ENCODE data around the gene SLCO3A1.

The SLCO3A1 gene

DNA sequence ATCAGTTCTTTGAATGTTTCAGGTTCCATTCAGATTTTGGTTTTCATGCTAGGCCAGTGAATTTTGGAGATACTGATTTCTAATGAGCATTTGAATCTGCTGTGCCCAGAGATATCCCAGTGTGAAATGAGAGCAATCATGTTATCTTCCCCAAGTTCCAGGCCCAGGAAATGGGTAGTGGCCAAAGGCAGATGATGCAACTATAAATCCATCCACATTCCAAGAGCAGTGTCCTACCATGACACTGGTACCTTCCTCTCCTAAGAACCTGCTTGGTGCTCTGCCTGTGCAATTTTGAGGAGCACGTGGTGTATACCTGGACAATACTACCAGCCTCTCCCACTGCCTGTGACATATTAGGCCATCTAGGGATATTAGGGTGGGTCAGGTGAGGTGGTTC, 186.8 kb downstream of the SLCO3A1 start:
- H3K4me1 ChIP-seq (ENCODE audit: control insufficient read depth in 1 of 2, insufficient read depth in 2 of 2, low read length in 2 of 2) = no peaks in the 10 kb centered on the region
- no peaks in the 10 kb centered on the region for H3K27me3 ChIP-seq (ENCODE audit: control insufficient read depth in 1 of 2, insufficient read depth in 2 of 2, low read length in 2 of 2)
- H3K9ac ChIP-seq (ENCODE audit: low read depth in 1 of 2, low read length in 2 of 2) = no peak overlapping the region
- no peaks in the 10 kb centered on the region for H3K36me3 ChIP-seq (ENCODE audit: control insufficient read depth in 1 of 2, insufficient read depth in 2 of 2, low read length in 2 of 2)
- H3K27ac ChIP-seq (ENCODE audit: low read depth, low read length) = no peak overlapping the region
- no peak overlapping the region for H3K4me3 ChIP-seq (ENCODE audit: low read depth in 1 of 2, low read length in 2 of 2)
- H3K9me3 ChIP-seq (ENCODE audit: control insufficient read depth in 1 of 2, low read length in 2 of 2) = no peaks in the 10 kb centered on the region

- no peaks in the 10 kb centered on the region for H3K9me3 ChIP-seq (ENCODE audit: control insufficient read depth in 1 of 2, low read length in 2 of 2)
- no peak overlapping the region for H3K9ac ChIP-seq (ENCODE audit: low read depth in 1 of 2, low read length in 2 of 2)
- H3K27ac ChIP-seq (ENCODE audit: low read depth, low read length) = no peak overlapping the region
- H3K27me3 ChIP-seq (ENCODE audit: control insufficient read depth in 1 of 2, insufficient read depth in 2 of 2, low read length in 2 of 2) = no peaks in the 10 kb centered on the region
- H3K4me1 ChIP-seq (ENCODE audit: control insufficient read depth in 1 of 2, insufficient read depth in 2 of 2, low read length in 2 of 2) = no peaks in the 10 kb centered on the region
- H3K36me3 ChIP-seq (ENCODE audit: control insufficient read depth in 1 of 2, insufficient read depth in 2 of 2, low read length in 2 of 2) = no peaks in the 10 kb centered on the region
- no peak overlapping the region for H3K4me3 ChIP-seq (ENCODE audit: low read depth in 1 of 2, low read length in 2 of 2)
Observed at GRCh38 chr15:92041371-92041770, 187.9 kb downstream of the SLCO3A1 start.

DNA sequence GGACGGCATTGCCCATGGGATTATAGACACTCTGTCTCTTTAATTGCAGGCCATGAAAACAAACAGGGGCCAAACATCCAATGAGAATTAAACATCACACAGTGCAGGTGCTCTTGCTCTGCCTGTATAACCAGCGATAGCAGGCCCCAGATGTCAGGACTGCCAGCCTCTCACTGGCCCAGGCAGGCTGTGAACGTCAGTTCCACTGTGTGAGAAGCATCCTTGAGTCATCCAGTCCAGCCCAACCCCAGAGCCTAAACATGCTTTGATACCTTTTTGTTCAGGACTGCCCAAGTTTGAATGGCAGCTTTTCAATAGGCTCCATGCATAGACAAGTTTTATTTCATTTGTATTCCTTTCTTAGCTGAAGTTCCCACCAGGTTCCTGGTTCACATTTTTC, 189.8 kb downstream of the SLCO3A1 start:
- Histone ChIP-seq H3K4me3 (ENCODE audit: low read depth in 1 of 2, low read length in 2 of 2) (no peak overlapping the region), H3K4me1 (ENCODE audit: control insufficient read depth in 1 of 2, insufficient read depth in 2 of 2, low read length in 2 of 2) (no peaks in the 10 kb centered on the region), H3K9ac (ENCODE audit: low read depth in 1 of 2, low read length in 2 of 2) (no peak overlapping the region), H3K36me3 (ENCODE audit: control insufficient read depth in 1 of 2, insufficient read depth in 2 of 2, low read length in 2 of 2) (no peaks in the 10 kb centered on the region), H3K27me3 (ENCODE audit: control insufficient read depth in 1 of 2, insufficient read depth in 2 of 2, low read length in 2 of 2) (no peaks in the 10 kb centered on the region), H3K9me3 (ENCODE audit: control insufficient read depth in 1 of 2, low read length in 2 of 2) (no peaks in the 10 kb centered on the region), H3K27ac (ENCODE audit: low read depth, low read length) (no peak overlapping the region)

DNA sequence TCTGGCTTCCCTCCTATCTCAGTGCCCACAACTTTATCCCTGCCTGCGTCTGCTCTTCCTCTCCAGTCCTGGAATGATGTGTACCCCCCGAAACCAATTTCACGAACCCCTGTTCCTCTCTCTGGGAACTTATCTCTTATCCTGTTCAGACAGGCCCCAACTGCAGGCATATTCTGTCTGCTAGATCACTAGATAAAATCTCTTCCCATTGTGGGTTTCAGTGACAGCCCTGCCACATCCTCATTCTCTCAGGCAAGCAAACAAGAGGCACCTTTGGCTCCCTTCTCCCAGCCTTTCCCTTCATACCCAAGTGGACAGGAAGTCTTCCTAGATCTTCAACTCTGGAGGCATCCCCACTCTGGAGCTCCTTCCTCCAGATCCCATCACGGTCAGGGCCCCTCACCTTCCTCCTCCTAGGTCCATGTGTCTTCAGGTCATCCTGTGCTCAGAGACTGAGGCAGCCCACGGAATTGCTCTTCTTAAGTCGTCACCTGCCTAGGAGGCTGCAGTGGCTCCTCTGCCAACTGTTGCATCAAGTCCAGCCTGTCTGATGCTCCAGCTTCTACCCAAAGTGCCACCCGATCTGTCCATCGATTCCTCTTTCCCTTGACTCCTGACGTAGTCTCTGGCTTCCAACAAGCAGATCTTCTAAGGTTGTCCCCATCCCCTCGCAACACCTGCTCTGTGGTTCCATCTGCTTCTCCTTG, 190.8 kb downstream of the SLCO3A1 start:
- Histone ChIP-seq H3K4me1 (ENCODE audit: control insufficient read depth in 1 of 2, insufficient read depth in 2 of 2, low read length in 2 of 2) (no peaks in the 10 kb centered on the region), H3K27me3 (ENCODE audit: control insufficient read depth in 1 of 2, insufficient read depth in 2 of 2, low read length in 2 of 2) (no peaks in the 10 kb centered on the region), H3K4me3 (ENCODE audit: low read depth in 1 of 2, low read length in 2 of 2) (no peak overlapping the region), H3K36me3 (ENCODE audit: control insufficient read depth in 1 of 2, insufficient read depth in 2 of 2, low read length in 2 of 2) (no peaks in the 10 kb centered on the region), H3K27ac (ENCODE audit: low read depth, low read length) (no peak overlapping the region), H3K9me3 (ENCODE audit: control insufficient read depth in 1 of 2, low read length in 2 of 2) (no peaks in the 10 kb centered on the region), H3K9ac (ENCODE audit: low read depth in 1 of 2, low read length in 2 of 2) (no peak overlapping the region)

DNA sequence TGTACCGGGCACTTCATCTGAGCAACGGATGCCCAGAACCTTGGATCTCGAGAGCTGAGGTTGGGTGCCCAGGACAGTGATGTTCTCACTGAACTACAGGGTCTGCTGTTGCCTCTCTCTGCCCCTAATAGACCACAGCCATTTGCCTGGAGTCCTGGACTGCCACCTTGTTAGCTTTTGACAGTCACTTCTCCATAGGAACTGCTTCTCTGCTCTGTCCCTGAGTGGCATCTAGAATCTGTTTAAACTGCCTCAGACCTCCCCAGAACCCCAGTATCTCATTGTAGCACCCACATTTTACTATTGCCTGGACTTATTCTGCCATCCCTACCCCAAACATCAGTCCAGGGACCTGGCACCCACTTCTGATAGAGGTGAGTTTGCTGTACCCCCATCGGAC, 194.4 kb downstream of the SLCO3A1 start:
- Histone ChIP-seq H3K9me3 (ENCODE audit: control insufficient read depth in 1 of 2, low read length in 2 of 2) (no peaks in the 10 kb centered on the region), H3K9ac (ENCODE audit: low read depth in 1 of 2, low read length in 2 of 2) (no peak overlapping the region), H3K27me3 (ENCODE audit: control insufficient read depth in 1 of 2, insufficient read depth in 2 of 2, low read length in 2 of 2) (no peaks in the 10 kb centered on the region), H3K27ac (ENCODE audit: low read depth, low read length) (no peak overlapping the region), H3K36me3 (ENCODE audit: control insufficient read depth in 1 of 2, insufficient read depth in 2 of 2, low read length in 2 of 2) (no peaks in the 10 kb centered on the region), H3K4me1 (ENCODE audit: control insufficient read depth in 1 of 2, insufficient read depth in 2 of 2, low read length in 2 of 2) (no peaks in the 10 kb centered on the region), H3K4me3 (ENCODE audit: low read depth in 1 of 2, low read length in 2 of 2) (no peak overlapping the region)

- H3K4me1 ChIP-seq (ENCODE audit: control insufficient read depth in 1 of 2, insufficient read depth in 2 of 2, low read length in 2 of 2) = no peaks in the 10 kb centered on the region
- H3K36me3 ChIP-seq (ENCODE audit: control insufficient read depth in 1 of 2, insufficient read depth in 2 of 2, low read length in 2 of 2) = no peaks in the 10 kb centered on the region
- H3K4me3 ChIP-seq (ENCODE audit: low read depth in 1 of 2, low read length in 2 of 2) = no peak overlapping the region
- H3K27me3 ChIP-seq (ENCODE audit: control insufficient read depth in 1 of 2, insufficient read depth in 2 of 2, low read length in 2 of 2) = no peaks in the 10 kb centered on the region
- no peak overlapping the region for H3K27ac ChIP-seq (ENCODE audit: low read depth, low read length)
- H3K9ac ChIP-seq (ENCODE audit: low read depth in 1 of 2, low read length in 2 of 2) = no peak overlapping the region
- no peaks in the 10 kb centered on the region for H3K9me3 ChIP-seq (ENCODE audit: control insufficient read depth in 1 of 2, low read length in 2 of 2)
Observed at GRCh38 chr15:92048739-92049138, 195.2 kb downstream of the SLCO3A1 start.

DNA sequence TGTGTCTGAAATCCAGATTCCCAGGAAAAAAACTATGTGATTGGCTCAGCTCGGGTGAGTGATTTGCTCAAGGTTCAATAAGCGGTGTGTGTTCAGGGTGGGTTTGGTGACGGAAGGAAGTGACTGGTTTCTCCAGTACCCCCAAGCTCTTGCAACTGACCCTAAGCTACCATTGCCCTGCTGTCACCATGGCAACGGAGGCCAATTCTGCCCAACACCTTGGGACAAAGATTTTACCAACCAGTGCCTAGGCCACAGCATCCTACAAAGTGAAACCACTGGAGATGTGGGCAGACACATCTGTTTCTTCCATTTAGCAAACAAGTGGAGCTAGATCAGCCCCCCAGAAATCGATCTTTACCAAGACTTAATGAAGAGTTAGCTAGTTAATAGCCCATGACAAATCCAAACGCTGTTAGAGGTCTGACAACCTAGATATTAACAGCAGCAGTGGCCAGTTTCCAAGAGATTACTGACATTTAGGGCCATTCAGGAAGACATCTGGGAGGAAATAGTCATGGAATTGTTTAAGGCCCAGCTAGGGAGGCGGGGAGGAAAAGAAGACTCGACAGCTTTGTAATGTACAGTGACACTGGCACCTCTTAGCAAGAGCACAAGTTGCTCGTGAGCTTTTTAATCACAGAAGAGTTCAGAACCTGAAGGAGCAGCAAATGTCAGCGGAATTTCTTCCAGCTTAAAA, 195.9 kb downstream of the SLCO3A1 start:
- Histone ChIP-seq H3K9ac (ENCODE audit: low read depth in 1 of 2, low read length in 2 of 2) (no peak overlapping the region), H3K9me3 (ENCODE audit: control insufficient read depth in 1 of 2, low read length in 2 of 2) (no peaks in the 10 kb centered on the region), H3K27ac (ENCODE audit: low read depth, low read length) (no peak overlapping the region), H3K4me3 (ENCODE audit: low read depth in 1 of 2, low read length in 2 of 2) (no peak overlapping the region), H3K36me3 (ENCODE audit: control insufficient read depth in 1 of 2, insufficient read depth in 2 of 2, low read length in 2 of 2) (no peaks in the 10 kb centered on the region), H3K27me3 (ENCODE audit: control insufficient read depth in 1 of 2, insufficient read depth in 2 of 2, low read length in 2 of 2) (no peaks in the 10 kb centered on the region), H3K4me1 (ENCODE audit: control insufficient read depth in 1 of 2, insufficient read depth in 2 of 2, low read length in 2 of 2) (no peaks in the 10 kb centered on the region)

DNA sequence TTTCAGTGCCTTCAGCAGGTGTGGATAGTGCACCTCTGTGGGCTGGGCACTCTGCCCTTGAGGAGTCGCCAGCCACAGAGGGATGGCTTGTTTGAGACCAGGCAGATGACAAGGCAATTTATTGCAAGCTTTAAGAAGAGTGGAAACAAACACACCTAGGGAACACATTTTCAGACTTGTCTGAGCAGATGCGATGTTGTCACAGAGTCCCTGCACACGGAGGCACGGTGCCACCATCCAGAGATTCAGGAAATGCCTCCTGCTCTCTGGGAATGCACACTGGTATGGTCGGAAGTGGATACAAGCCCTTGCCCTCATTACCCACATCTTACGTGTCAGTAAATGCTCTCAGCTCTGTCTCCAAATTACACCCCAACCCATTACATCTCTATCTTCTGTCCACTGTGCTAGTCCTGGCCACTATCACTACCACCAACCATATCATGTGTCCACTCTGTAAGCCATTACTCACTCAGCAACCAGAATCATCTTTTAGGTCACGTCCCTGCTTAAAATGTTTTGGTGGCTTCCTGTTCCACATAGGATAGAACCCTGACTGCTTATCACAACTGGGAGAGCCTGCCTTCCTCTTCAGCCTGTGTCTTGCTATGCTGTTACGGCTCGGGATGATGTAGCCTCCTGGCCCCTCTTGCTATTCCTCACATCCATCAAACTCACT, 196.9 kb downstream of the SLCO3A1 start:
- Histone ChIP-seq H3K4me3 (ENCODE audit: low read depth in 1 of 2, low read length in 2 of 2) (no peak overlapping the region), H3K4me1 (ENCODE audit: control insufficient read depth in 1 of 2, insufficient read depth in 2 of 2, low read length in 2 of 2) (no peaks in the 10 kb centered on the region), H3K9me3 (ENCODE audit: control insufficient read depth in 1 of 2, low read length in 2 of 2) (no peaks in the 10 kb centered on the region), H3K36me3 (ENCODE audit: control insufficient read depth in 1 of 2, insufficient read depth in 2 of 2, low read length in 2 of 2) (no peaks in the 10 kb centered on the region), H3K27me3 (ENCODE audit: control insufficient read depth in 1 of 2, insufficient read depth in 2 of 2, low read length in 2 of 2) (no peaks in the 10 kb centered on the region), H3K9ac (ENCODE audit: low read depth in 1 of 2, low read length in 2 of 2) (no peak overlapping the region), H3K27ac (ENCODE audit: low read depth, low read length) (no peak overlapping the region)

DNA sequence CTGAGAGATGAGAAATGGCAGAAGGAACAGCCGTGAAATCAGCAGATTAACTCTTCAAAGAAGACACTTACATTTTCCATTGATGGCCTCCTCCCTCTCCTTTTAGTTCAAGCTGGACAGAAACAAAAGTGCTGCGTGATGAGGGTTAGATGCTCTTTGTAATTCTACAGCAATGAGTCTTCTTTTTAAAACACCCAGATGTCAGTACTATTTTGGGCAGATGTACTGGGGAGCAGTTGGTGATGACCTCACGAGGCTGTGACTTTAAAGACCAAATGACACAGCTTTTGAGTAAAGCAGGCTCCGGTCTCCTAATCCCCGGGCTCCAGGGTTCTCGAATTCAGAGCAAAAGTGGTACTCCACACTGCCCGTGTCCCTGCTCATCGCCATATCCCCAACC, 198.2 kb downstream of the SLCO3A1 start:
- no peak overlapping the region for H3K9ac ChIP-seq (ENCODE audit: low read depth in 1 of 2, low read length in 2 of 2)
- H3K27ac ChIP-seq (ENCODE audit: low read depth, low read length) = no peak overlapping the region
- no peak overlapping the region for H3K4me3 ChIP-seq (ENCODE audit: low read depth in 1 of 2, low read length in 2 of 2)
- no peaks in the 10 kb centered on the region for H3K9me3 ChIP-seq (ENCODE audit: control insufficient read depth in 1 of 2, low read length in 2 of 2)
- no peaks in the 10 kb centered on the region for H3K36me3 ChIP-seq (ENCODE audit: control insufficient read depth in 1 of 2, insufficient read depth in 2 of 2, low read length in 2 of 2)
- no peaks in the 10 kb centered on the region for H3K27me3 ChIP-seq (ENCODE audit: control insufficient read depth in 1 of 2, insufficient read depth in 2 of 2, low read length in 2 of 2)
- H3K4me1 ChIP-seq (ENCODE audit: control insufficient read depth in 1 of 2, insufficient read depth in 2 of 2, low read length in 2 of 2) = no peaks in the 10 kb centered on the region

DNA sequence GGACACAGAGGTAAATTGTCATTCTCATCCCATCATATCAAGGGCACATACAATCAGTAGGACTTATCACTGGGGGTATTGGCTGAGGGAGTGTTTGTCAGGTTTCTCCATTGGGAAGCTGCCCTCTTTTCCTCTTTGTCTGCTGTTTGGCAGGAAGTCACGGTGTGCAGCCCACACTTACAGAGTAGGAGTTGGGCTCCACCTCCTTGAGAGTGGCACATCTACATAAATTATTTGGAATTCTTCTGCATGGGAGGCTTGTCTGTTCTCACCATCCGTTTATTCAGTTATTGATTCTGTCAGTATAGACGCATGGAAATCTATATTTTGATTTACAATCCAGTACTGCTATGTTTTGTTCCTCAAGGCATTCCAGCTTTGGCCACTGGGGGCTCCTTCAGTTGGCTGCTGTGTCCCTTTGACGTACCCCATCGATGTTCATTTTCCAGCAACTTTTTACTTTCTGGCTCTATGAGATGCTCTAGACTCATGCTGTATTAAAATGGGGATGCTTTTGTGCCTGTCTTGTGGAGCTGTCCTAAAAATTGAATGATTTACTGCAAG, 200.3 kb downstream of the SLCO3A1 start:
- no peaks in the 10 kb centered on the region for H3K4me1 ChIP-seq (ENCODE audit: control insufficient read depth in 1 of 2, insufficient read depth in 2 of 2, low read length in 2 of 2)
- H3K9ac ChIP-seq (ENCODE audit: low read depth in 1 of 2, low read length in 2 of 2) = no peak overlapping the region
- no peaks in the 10 kb centered on the region for H3K36me3 ChIP-seq (ENCODE audit: control insufficient read depth in 1 of 2, insufficient read depth in 2 of 2, low read length in 2 of 2)
- H3K27ac ChIP-seq (ENCODE audit: low read depth, low read length) = no peak overlapping the region
- no peak overlapping the region for H3K4me3 ChIP-seq (ENCODE audit: low read depth in 1 of 2, low read length in 2 of 2)
- no peaks in the 10 kb centered on the region for H3K27me3 ChIP-seq (ENCODE audit: control insufficient read depth in 1 of 2, insufficient read depth in 2 of 2, low read length in 2 of 2)
- no peaks in the 10 kb centered on the region for H3K9me3 ChIP-seq (ENCODE audit: control insufficient read depth in 1 of 2, low read length in 2 of 2)
